ENCODE results near the gene CMKLR1.

Gene CMKLR1

DNA sequence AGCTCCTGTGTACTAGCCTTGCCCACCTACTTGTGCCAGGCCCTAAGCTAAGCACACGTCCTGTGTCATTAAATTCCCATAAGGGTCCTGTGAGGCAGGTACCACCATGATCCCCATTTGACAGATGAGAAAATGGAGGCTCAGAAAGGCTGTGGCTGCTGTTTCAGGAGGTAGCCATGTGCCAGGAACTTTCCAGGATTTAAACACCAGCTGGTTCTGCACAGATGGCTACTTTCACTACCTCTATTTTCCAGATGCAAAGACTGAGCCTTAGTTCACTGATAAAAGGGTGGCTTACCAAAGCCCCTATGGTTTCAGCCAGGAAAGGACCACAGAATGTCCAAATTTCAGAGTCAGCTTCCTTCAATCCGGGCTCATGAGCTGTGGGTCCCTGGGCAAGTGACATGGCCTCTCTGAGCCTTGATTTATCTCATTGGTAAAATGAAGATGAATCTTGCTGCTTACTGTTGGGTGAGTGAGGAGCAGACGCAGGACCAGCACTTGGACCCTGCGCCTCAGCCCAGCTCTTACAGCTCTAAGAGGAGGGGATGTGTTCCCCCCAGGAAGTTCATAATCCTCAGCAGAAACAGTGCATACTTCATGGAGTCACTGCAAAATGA lies 23.5 kb downstream of the CMKLR1 start:
- no peak for DNase-seq (ENCODE audit: low read depth)

- DNase-seq (ENCODE audit: low read depth) = no peak
These were observed 25.3 kb downstream of the CMKLR1 start for GRCh38 chr12:108313606-108314351.

- DNase-seq (ENCODE audit: low read depth) = no peak
These were observed 25.9 kb downstream of the CMKLR1 start for GRCh38 chr12:108313241-108313605.

DNA sequence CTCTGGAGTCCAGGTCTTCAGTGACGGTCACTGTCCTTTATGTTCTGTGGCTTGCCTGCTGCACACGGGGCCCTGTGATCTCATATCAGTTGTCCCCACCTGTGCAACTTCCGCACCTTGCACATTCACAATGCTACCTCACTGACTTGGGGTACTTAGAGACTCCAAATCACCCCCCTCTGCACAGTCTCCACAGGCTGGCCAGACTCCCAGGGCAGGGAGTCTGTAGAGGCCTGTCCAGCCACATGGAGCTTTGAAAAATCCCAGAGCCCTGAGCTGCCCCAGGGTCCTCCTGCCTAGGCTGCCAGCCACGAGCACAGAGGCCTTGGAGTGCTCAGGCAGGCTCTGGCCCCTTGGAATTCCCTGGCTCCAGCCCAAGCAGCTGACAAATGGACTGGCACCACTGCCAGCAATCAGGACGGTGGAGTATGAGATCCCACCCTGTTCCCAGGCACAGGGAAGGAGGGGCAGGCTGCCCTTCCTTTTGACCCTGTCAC lies 26.4 kb downstream of the CMKLR1 start:
- DNase-seq (ENCODE audit: low read depth) = no peak

- DNase-seq (ENCODE audit: low read depth) = no peak
These were observed 26.9 kb downstream of the CMKLR1 start for GRCh38 chr12:108312073-108312659.

DNA sequence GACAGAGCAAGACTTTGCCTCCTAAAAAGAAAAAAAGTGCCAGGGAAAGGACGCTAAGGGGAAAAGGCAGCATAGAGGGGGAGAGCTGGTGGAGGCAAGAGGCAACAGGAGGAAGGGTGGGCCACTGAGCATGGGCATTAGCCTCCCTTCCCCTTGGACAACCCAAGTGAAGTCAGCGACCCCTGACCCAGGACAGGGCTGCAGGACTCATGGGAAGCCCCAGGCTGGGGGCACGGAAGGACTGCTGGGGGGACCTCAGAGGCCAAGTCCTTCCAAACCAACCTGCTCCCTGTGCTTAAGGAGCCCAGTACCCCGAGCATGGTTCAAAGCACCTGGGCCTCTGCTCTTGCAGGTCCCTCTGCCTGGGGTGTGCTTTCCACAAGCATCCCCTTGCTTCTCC lies 27.5 kb downstream of the CMKLR1 start:
- DNase-seq (ENCODE audit: low read depth) = no peak

GRCh38 chr12:108310489-108310888 lies 28.6 kb downstream of the CMKLR1 start:
- no peak for DNase-seq (ENCODE audit: low read depth)

GRCh38 chr12:108309674-108310312 lies 29.3 kb downstream of the CMKLR1 start:
- no peak for DNase-seq (ENCODE audit: low read depth)

GRCh38 chr12:108308395-108309085 lies 30.6 kb downstream of the CMKLR1 start:
- DNase-seq (ENCODE audit: low read depth) = no peak

GRCh38 chr12:108307006-108307405 lies 32.1 kb downstream of the CMKLR1 start:
- DNase-seq (ENCODE audit: low read depth) = no peak

DNA sequence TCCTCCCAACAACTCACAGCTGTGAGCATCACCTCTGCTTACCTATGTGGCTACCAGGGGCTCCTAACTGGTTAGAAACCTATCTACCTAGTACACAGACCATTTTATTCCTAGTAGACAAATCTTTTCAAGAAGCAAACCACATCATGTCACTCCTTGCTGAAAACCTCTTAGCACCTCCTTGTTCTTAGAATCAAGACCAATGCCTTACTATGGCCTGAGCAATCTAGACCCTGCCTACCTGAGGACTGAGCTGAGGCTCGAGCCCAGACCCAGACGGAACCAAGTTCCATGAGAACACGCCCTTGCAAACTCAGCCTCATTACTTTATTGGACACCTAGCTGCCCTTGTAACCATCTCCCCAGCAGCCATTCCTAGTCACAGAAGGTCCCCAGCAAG lies 32.6 kb downstream of the CMKLR1 start:
- DNase-seq (ENCODE audit: low read depth) = no peak

GRCh38 chr12:108305991-108306501 lies 33.1 kb downstream of the CMKLR1 start:
- DNase-seq (ENCODE audit: low read depth) = no peak

GRCh38 chr12:108305520-108305919 lies 33.6 kb downstream of the CMKLR1 start:
- DNase-seq (ENCODE audit: low read depth) = no peak

GRCh38 chr12:108304633-108305032 lies 34.5 kb downstream of the CMKLR1 start:
- DNase-seq (ENCODE audit: low read depth) = no peak

- no peak for DNase-seq (ENCODE audit: low read depth)
These were observed 35.4 kb downstream of the CMKLR1 start for GRCh38 chr12:108303703-108304102.

- no peak for DNase-seq (ENCODE audit: low read depth)
These were observed 36.5 kb downstream of the CMKLR1 start for GRCh38 chr12:108302403-108303311.

DNA sequence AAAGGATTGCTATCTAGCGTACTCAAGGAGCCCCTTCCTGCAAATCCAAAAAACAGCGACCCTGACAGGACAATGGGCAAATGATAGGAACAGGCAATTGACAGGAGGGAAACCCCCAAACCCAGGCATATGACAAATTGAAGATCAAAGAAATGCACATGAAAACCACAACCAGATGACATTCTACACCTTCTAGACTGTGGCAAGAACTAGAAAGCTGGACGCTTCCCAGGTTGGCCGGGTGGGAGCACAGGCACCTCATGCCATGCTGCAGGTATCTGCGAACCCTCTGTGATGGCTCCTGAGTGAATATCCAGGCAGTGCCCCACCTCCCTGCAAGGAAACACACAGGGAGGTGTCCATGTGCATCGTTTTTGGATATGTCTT lies 37.1 kb downstream of the CMKLR1 start:
- DNase-seq (ENCODE audit: low read depth) = no peak

- DNase-seq (ENCODE audit: low read depth) = no peak
These were observed 37.8 kb downstream of the CMKLR1 start for GRCh38 chr12:108301346-108301745.

DNA sequence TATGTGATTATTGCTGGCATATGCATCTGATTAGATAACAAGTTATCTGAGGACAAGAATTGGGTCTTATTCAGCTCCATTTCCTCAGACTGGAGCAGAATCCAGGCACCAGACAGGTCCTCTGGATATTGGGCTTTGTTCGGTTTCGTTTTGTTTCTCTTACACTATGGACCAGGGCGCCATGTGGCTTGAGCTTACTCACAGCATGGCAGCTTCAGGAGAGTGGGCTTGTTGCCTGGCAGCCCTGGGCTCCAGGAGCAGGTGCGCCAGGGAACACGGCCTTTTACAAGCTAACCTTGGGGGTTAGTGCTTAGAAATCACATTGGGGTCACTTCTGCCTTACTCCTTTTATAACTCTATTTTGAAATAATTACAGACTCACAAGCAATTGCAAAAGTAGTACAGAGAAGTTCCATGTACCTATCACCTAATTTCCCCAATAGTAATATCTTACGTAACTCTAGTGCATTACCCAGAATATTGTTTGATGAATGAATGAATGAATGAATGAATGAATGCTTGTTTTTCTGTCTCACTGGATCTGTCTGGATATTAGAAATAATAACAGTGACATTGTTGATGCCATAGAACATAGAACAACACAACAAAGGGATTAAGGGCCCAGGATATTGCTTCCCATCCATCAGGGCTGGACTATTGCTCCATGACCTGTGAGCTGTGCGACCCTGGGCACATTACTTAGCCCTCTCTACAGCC lies 39.0 kb downstream of the CMKLR1 start:
- no peak for DNase-seq (ENCODE audit: low read depth)

- DNase-seq (ENCODE audit: low read depth) = no peak
These were observed 39.6 kb downstream of the CMKLR1 start for GRCh38 chr12:108299516-108299915.
